ENCODE measurements around the gene DNAJC4. TPM values are rescaled to one million over a fixed set of nuclear protein-coding genes. Genes with fewer than 3 reads are reported as not detected.

DNAJC4 gene
- total RNA-seq (10.7 TPM), polyA plus RNA-seq (57.6 TPM)

GRCh38 chr11:64230171-64230984, at the start of gene DNAJC4:
Gene DNAJC4, plus strand, starts transcription at chr11:64230548. Its CDS starts 307 bp downstream, at chr11:64230855.
- under 1% methylated on average over 62 of the region's 62 CpGs for WGBS
- Histone ChIP-seq H3K4me3 (ENCODE audit: low read depth, low read length) (peak within 1 kb of the TSS; percentile 63), H3K27ac (ENCODE audit: low read depth) (peak within 1 kb of the TSS; percentile 91), H3K4me1 (ENCODE audit: insufficient read depth) (no peaks in the 10 kb centered on the region), H3K36me3 (ENCODE audit: insufficient read depth) (no peaks in the 10 kb centered on the region)
- DNase-seq (ENCODE audit: extremely low spot score), result peak; percentile 91

- Histone ChIP-seq H3K4me3 (ENCODE audit: low read depth, low read length) (no peak overlapping the region), H3K4me1 (ENCODE audit: insufficient read depth) (no peaks in the 10 kb centered on the region)
- no peak for DNase-seq (ENCODE audit: extremely low spot score)
These were observed 49.5 kb upstream of the DNAJC4 start for GRCh38 chr11:64180891-64181290.

GRCh38 chr11:64181506-64182411, 48.6 kb upstream of the DNAJC4 start:
- Histone ChIP-seq H3K4me3 (ENCODE audit: low read depth, low read length) (no peak overlapping the region), H3K4me1 (ENCODE audit: insufficient read depth) (no peaks in the 10 kb centered on the region), H3K36me3 (ENCODE audit: insufficient read depth) (no peaks in the 10 kb centered on the region), H3K27ac (ENCODE audit: low read depth) (peak overlapping the region; percentile 25)
- peak; percentile 70 for DNase-seq (ENCODE audit: extremely low spot score)
- 37% methylated on average over 17 of the region's 17 CpGs for WGBS

More at GRCh38 chr11:64180891-64181290, 49.5 kb upstream of the DNAJC4 start:
- Histone ChIP-seq H3K36me3 (ENCODE audit: insufficient read depth) (no peaks in the 10 kb centered on the region), H3K27ac (ENCODE audit: low read depth) (peak overlapping the region; percentile 59)
- 28% methylated on average over 5 of the region's 5 CpGs for WGBS

GRCh38 chr11:64183890-64184289, 46.5 kb upstream of the DNAJC4 start:
- H3K27ac ChIP-seq (ENCODE audit: low read depth), result no peak overlapping the region
- no peaks in the 10 kb centered on the region for H3K4me1 ChIP-seq (ENCODE audit: insufficient read depth)
- H3K36me3 ChIP-seq (ENCODE audit: insufficient read depth), result no peaks in the 10 kb centered on the region
- 84% methylated on average over 7 of the region's 7 CpGs for WGBS
- no peak for DNase-seq (ENCODE audit: extremely low spot score)
- no peak overlapping the region for H3K4me3 ChIP-seq (ENCODE audit: low read depth, low read length)

- Histone ChIP-seq H3K36me3 (ENCODE audit: insufficient read depth) (no peaks in the 10 kb centered on the region), H3K4me1 (ENCODE audit: insufficient read depth) (no peaks in the 10 kb centered on the region), H3K4me3 (ENCODE audit: low read depth, low read length) (peak overlapping the region; percentile 48), H3K27ac (ENCODE audit: low read depth) (peak overlapping the region; percentile 85)
- DNase-seq (ENCODE audit: extremely low spot score), result peak; percentile 62
- under 1% methylated on average over 52 of the region's 52 CpGs for WGBS
These were observed 45.1 kb upstream of the DNAJC4 start for GRCh38 chr11:64185175-64185692.

- H3K27ac ChIP-seq (ENCODE audit: low read depth), result peak within 1 kb of the TSS; percentile 85
- WGBS, result under 1% methylated on average over 74 of the region's 74 CpGs
These were observed 44.5 kb upstream of the DNAJC4 start, which contains the start of gene STIP1 for GRCh38 chr11:64185693-64186491. Gene STIP1, plus strand, starts transcription at chr11:64186171. Its CDS starts 91 bp downstream, at chr11:64186262.

GRCh38 chr11:64186492-64187165, 43.7 kb upstream of the DNAJC4 start:
- no peak for DNase-seq (ENCODE audit: extremely low spot score)
- 2% methylated on average over 48 of the region's 48 CpGs for WGBS
- Histone ChIP-seq H3K27ac (ENCODE audit: low read depth) (no peak overlapping the region), H3K4me3 (ENCODE audit: low read depth, low read length) (no peak overlapping the region), H3K4me1 (ENCODE audit: insufficient read depth) (no peaks in the 10 kb centered on the region), H3K36me3 (ENCODE audit: insufficient read depth) (no peaks in the 10 kb centered on the region)

More at GRCh38 chr11:64185693-64186491, 44.5 kb upstream of the DNAJC4 start, which contains the start of gene STIP1:
- H3K4me3 ChIP-seq (ENCODE audit: low read depth, low read length), result peak within 1 kb of the TSS; percentile 48
- DNase-seq (ENCODE audit: extremely low spot score), result peak; percentile 100
- H3K36me3 ChIP-seq (ENCODE audit: insufficient read depth), result no peaks in the 10 kb centered on the region
- no peaks in the 10 kb centered on the region for H3K4me1 ChIP-seq (ENCODE audit: insufficient read depth)

- Histone ChIP-seq H3K4me1 (ENCODE audit: insufficient read depth) (no peaks in the 10 kb centered on the region), H3K4me3 (ENCODE audit: low read depth, low read length) (no peak overlapping the region), H3K27ac (ENCODE audit: low read depth) (no peak overlapping the region), H3K36me3 (ENCODE audit: insufficient read depth) (peaks cover 4% of the 10 kb centered on the region)
- DNase-seq (ENCODE audit: extremely low spot score), result no peak
- WGBS, result 93% methylated on average over 5 of the region's 5 CpGs
These were observed 37.9 kb upstream of the DNAJC4 start for GRCh38 chr11:64192434-64192833.

- Histone ChIP-seq H3K27ac (ENCODE audit: low read depth) (no peak overlapping the region), H3K4me1 (ENCODE audit: insufficient read depth) (no peaks in the 10 kb centered on the region), H3K36me3 (ENCODE audit: insufficient read depth) (peaks cover 4% of the 10 kb centered on the region), H3K4me3 (ENCODE audit: low read depth, low read length) (no peak overlapping the region)
- 84% methylated on average over 9 of the region's 9 CpGs for WGBS
- DNase-seq (ENCODE audit: extremely low spot score), result no peak
These were observed 33.7 kb upstream of the DNAJC4 start for GRCh38 chr11:64196626-64197025.

GRCh38 chr11:64198511-64198910, 31.8 kb upstream of the DNAJC4 start:
- peaks cover 4% of the 10 kb centered on the region for H3K36me3 ChIP-seq (ENCODE audit: insufficient read depth)
- no peaks in the 10 kb centered on the region for H3K4me1 ChIP-seq (ENCODE audit: insufficient read depth)
- no peak overlapping the region for H3K4me3 ChIP-seq (ENCODE audit: low read depth, low read length)
- no peak for DNase-seq (ENCODE audit: extremely low spot score)
- no peak overlapping the region for H3K27ac ChIP-seq (ENCODE audit: low read depth)
- WGBS, result 98% methylated on average over 2 of the region's 2 CpGs

- H3K27ac ChIP-seq (ENCODE audit: low read depth), result no peak overlapping the region
- DNase-seq (ENCODE audit: extremely low spot score), result no peak
- H3K36me3 ChIP-seq (ENCODE audit: insufficient read depth), result peaks cover 2% of the 10 kb centered on the region
These were observed 28.8 kb upstream of the DNAJC4 start for GRCh38 chr11:64201543-64201942.

GRCh38 chr11:64202992-64203391, 27.4 kb upstream of the DNAJC4 start:
- 96% methylated on average over 9 of the region's 9 CpGs for WGBS
- no peak overlapping the region for H3K27ac ChIP-seq (ENCODE audit: low read depth)
- no peak overlapping the region for H3K4me3 ChIP-seq (ENCODE audit: low read depth, low read length)
- no peaks in the 10 kb centered on the region for H3K36me3 ChIP-seq (ENCODE audit: insufficient read depth)
- H3K4me1 ChIP-seq (ENCODE audit: insufficient read depth), result no peaks in the 10 kb centered on the region
- no peak for DNase-seq (ENCODE audit: extremely low spot score)

More at GRCh38 chr11:64201543-64201942, 28.8 kb upstream of the DNAJC4 start:
- Histone ChIP-seq H3K4me1 (ENCODE audit: insufficient read depth) (no peaks in the 10 kb centered on the region), H3K4me3 (ENCODE audit: low read depth, low read length) (no peak overlapping the region)
- WGBS, result 68% methylated on average over 3 of the region's 3 CpGs
